GM19467 (cell line): ENCODE measurements around the gene DNMT1.

ENCODE experiments used
- ATAC-seq: cut with Tn5 transposase; IDR thresholded peaks from one replicate; pipeline ENCODE4 v1.9.1; 2021; ENCODE audit warnings: mild to moderate bottlenecking, moderate library complexity; ENCODE audit not compliant: unreplicated experiment

DNMT1 gene

DNA sequence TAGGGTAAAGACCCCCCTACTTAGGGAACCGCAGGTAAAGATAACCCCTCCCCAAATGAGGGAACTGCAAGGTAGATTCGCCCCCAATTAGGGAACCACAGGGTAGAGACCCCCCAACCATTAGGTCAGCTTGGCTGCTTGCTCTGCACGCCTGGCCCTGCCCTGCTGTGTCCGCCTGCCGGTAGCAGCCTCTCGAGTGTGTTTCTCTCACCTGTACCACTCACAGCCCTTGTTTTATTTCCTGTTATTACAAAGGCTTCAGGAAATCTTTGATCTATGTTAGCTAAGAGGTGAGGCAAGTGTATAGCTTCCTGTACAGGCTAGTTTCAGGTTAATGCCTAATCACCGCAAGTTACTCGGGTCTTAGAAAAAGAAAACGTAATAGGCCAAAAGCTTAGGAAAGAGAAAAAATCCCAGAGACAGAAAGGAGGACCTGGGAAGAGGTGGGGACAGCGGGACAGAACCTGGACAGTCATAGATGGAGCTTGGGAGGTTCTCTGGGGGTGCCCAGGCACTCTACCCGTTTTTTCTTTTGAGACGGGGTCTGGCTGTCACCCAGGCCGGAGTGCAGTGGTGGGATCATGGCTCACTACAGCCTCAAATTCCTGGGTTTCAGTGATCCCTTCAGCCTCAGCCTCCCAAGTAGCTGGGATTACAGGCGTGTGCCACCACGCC is 51.9 kb downstream of the DNMT1 start:
- ATAC-seq, result no peak

DNA sequence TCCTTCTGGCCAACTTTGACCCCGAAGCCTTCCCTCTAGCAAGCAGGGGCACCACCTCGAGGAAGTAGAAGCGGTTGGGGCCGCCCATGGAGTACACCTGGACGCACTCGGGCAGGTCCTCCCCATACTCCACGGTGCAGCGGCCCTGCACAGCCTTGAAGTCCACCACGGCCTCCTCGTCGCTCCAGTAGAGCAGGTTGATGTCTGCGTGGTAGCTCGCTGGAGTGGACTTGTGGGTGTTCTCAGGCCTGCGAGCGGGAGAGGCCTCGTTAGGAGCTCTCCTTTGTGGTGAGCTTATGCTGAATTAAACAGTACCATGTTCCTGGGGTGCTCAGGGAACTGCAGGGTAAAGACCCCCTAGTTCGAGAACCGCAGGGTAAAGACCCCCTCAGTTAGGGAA is 52.8 kb downstream of the DNMT1 start:
- ATAC-seq, result no peak

DNA sequence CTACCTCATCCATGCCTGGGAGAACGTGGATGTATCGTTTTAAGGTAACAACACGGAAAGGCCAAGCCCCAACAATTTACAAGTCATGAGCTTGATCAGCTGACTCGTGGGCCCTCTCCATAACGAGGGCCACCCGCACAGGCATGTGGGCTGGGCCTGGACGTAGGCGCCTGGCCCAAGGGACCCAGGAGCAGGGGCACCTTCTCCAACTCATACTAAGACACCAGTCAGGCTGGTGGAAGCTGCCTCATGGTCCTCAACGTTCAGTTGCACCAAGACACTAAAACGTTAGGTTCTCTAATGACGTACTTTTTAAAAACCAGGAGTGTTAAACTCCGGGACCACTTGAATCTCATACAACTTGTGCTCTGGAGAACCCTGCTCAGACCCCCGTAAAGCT is 53.3 kb downstream of the DNMT1 start:
- no peak for ATAC-seq

DNA sequence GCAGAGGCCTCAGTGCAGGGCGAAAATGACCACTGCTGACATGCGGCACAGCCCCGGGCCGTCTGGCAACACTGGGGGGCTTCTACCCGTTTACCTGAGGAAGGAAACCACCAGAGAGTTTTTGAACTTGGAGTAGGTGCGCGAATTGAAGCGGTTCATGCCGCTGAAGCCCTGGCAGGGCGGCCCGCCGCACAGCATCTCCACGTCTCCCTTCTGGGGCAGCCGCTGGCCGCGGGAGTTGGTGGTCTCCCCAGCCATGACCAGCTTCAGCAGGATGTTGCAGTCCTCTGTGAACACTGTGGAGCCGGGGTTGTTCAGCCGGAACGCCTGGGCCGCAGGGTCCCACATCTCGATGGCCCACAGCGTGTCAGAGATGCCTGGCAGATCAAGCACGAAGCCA is 54.8 kb downstream of the DNMT1 start:
- no peak for ATAC-seq

DNA sequence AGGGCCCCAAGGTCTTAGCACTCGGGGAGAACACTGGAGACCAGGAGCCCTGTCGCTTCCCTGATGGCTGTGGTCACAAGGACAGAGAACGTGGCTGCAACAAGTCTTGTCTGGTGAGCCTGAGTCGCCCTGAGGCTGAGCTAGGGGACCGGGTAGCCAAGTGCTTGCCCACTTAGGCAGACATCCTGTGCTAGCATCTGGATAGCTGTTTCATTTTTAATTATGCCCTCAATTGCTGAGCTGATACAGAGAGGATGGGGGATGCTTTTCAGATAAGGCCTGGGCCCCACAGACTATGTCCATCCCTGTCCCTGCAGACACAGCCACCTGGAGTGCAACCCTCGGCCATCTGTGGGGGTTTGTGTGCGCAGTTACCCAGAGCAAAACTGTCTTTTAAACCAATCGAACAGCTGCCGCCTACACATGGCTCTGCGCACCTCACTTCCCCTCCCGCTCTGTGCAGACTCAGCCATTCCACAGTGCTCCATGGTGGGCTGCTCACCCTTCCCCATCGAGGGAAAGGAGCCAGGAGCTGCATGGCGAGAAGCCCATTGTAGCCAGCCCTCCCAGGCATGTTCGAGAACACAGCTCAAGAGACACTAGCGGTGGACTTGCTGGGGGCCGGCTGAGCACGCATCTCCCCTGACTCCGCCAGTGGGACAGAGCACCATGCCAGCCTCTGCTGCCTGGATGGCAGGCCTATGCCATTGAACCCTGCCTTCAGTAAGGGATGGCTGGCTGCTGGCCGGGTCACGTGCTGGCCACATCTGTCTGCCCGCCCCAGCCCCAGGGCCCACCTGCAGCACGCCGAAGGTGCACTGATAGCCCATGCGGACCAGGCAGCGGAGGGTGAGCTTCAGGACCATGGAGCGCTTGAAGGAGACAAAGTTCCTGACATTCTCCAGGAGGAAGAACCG is 55.6 kb downstream of the DNMT1 start:
- no peak for ATAC-seq

DNA sequence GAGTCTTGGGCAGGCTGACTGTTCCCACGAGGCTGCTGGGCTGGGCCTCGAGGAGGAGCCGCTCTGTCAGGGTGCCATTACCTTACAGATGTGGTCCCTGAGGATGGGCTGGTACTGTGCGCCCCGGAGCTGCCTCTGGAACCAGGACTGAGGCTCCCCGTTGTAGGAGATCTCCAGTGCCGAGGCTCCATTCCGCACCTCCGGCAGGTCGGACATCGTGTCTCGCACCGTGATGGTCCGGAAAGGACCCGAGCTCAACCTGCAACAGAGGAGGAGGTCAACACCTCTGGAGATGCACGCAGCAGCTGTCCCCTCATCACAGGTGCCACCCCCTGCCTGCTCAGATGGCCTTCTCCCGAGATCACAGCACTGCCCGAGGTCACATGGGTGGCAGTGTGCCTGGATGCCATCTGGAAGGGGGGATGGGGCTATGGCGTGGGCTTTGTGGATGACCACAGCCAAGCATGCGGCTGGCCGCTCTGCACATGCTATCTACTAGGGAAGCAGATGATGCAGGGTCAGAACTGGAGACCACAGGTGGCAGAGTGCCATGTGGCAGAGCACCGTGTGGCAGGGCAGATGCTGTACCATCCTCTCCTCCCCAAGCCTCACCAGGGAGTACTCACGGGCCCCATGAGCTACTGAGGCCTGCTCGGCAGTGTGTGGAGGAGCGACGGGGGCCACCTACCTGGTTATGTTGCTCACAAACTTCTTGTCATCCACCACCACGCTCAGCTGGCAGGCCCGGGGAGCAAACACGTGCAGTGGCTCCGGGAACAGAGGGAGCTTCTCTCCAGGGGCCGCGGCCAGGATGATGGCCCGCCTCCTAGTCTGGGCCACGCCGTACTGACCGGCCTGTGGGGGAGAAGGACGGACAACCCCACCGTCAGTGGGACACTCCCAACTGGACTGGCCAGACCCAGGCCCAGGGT is 56.7 kb downstream of the DNMT1 start:
- ATAC-seq, result no peak

DNA sequence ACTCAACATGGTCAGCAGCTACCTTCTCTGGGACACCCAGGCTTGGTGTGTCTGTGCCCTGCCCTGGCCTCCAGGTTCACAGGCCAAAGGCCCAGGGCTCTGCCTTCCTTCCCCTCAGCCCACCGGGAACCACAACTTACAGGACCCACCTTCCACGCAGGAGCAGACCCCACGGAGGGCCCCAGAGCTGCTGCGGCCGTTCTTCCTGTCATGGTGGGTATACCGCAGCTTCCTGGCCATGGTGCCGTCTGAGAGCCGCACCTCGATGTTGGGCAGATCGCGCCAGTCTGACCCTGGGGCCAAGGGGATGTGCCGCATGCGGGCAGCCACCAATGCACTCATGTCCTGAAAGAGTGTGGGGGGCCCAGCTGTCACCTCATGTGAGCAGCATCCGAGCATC is 57.8 kb downstream of the DNMT1 start:
- no peak for ATAC-seq

DNA sequence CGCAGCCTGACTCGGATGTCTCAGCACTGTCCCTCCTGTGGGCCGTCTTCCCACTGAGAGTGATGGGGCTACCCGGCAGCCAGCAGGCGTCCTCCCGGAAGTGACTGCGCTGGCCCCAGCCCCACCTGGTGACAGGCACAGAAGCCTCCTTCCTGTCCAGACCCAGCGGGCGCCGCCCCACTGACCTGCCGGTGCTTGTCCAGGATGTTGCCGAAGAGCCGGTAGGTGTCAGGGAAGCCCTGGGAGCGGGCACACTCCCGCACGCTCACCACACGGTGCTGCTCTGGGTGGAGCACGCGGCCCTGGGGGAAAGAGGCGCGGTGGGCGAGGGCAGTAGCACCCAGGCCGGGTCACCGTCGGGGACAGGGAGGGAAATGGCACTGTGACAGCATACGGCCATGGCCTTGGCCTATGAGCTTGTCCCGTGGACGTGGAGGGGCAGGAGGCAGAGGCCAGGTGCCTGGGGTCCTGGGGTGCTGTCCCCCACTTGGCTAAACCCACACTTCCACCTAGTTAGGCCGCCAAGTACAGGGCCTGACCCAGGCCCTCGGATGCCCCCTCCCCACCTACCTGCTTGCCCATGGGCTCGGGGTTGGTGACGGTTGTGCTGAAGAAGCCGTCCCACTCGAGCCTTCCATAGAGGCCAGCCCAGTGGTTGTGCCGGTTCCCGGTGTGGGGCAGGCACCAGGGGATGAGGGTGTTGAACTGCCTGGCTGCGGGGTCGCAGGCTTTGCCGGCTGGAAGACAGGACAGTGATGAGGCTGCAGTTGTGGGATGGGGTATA is 59.0 kb downstream of the DNMT1 start:
- no peak for ATAC-seq

DNA sequence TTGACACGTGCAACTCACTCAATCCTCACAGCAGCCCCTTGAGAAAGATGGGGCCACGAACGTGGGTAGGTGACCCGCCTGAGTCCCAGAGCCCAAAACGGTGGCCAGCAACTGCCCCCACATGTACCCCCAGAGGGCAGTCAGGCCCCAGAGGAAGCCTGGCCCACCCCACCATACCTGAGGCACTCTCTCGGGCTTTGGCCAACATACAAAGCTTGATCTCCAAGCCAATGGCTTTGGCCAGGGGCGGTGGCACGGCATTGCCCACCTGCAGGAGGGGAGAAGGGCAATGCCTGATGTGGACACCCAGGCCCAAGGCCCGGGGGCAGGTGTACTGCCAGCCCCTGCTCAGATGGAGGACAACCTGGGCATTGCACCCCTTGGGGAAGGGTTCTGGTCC is 60.7 kb downstream of the DNMT1 start:
- no peak for ATAC-seq

DNA sequence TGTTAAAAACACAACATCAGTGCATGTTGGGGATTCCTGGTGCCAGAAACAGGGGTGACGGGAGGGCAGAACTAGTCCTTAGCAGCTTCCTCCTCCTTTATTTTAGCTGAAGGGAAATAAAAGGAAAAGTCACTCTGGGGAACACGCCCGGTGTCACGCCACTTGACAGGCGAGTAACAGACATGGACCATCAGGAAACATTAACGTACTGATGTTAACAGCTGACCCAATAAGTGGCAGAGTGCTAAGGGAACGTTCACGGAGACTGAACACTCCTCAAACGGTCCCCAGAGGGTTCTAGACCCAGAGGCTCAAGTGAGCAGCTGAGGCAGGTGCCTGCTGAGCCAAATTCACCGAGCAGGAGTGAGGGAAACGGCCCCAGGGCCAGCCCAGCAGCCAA is 61.2 kb downstream of the DNMT1 start:
- ATAC-seq, result no peak

DNA sequence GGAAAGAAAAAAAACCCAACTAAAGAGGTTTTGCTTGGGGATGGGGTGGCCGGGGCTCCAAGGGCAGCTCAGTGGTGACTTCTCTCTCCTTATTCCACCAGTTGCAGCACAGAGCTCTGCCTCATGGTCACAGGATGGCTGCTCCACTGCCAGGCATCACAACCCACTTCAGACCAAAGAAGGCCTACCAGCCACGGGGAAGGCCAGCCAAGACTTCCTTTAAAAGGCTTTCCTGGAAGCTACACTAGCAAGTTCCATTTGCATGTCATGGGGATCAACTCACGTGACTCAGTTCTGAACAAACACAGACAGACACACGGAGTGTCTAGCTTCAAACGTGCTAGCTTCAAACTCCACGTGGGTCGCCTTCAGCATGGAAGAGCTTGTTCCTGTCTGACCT is 61.8 kb downstream of the DNMT1 start:
- ATAC-seq, result no peak

DNA sequence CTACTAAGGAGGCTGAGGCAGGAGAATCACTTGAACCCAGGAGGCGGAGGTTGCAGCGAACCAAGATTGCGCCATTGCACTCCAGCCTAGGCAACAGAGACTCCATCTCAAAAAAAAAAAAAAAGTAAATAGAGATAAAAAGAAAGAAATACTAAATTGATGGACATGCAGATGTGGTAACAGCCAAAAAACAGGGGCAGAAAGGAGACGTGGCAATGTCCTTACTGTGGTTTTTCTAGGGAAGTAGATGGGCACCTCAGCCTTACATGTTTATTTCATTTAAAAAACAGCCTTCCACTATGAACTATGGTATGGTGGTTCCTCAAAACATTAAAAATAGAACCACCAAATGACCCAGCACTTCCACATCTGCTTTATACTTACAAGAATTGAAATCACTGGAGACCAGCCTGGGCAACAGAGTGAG is 68.5 kb downstream of the DNMT1 start:
- ATAC-seq, result no peak

DNA sequence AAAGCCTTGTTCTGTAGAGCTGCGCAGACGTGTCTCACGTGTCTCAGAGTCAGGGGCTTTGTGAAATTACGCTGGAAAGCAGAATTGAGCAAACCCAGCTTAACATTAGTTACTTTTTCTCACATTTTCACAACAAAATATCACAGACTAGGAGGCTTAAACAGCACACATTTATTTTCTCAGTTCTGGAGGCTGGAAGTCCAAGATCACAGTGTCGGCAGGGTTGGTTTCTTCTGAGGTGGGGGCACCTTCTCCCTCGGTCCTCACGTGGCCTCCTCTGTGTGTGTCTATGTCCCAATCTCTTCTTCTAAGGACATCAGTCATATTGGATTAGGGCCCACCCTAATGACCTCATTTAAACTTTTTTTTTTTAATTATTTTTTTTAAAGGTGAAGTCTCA is 70.3 kb downstream of the DNMT1 start:
- no peak for ATAC-seq

DNA sequence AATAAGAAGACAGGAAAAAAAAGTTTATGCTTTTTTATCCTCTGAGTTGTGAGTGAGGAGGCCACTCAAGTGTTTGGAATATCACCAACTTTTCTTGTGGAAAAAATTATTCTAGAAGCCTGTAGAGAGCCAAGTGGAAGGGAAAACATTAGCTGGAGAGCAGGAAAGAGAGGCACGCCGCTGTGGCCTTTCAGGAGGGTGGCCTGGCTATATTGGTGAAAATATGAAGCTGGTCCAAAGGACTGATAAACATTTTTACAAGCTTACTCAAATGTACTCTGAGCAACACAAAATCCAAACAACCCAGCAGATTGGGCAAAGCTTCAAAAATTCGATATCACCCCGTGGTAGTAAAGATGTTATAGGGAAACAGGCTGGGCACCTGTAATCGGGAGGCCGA is 72.7 kb downstream of the DNMT1 start:
- ATAC-seq, result no peak

DNA sequence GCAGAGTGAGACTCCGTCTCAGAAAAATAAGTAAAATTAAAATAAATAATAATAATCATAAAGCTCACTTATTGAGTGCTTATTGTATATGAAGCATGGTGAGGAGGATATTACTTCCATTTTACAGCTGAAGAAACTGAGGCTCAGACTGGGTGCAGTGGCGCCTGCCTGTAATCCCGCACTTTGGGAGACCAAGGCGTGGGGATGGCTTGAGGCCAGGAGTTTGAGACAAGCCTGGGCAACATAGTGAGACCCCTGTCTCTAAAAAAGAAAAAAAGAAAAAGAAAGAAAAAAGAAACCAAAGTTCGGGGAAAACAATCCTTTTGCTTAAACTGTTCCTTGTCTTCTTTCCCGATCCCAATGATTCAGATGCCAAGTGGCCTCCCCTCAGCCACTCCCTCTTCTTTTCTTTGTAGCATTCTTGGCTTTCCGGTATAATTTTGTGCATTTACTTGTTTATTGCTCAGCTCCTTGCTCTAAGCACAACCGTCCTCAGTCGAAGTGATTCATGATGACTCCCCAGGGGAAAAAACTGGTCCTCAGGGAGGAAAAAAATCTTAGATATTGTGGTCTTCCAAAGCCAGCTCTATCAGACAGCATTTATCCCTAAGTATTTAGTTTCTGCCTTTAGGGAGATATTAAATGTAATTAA is 74.1 kb downstream of the DNMT1 start:
- no peak for ATAC-seq

DNA sequence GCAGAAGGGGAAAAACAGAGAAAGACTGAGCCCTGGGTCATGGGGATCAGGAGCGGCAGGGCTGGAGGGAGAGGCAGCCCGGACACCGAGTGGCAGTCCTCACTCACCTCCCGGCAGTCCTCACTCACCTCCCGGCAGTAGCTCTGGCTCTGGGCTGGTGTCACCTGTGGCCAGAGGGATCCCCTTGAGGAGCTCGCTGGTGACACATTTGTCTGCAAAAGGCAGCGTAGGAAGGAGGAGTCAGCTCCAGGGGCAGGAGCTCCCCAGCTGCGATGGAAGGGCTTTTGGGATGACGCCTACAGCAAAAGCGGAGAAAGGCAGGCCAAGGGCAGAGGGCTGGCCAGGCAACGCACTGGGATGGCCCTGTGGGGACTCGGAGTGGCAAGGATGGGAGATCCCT is 75.8 kb downstream of the DNMT1 start:
- ATAC-seq, result no peak

DNA sequence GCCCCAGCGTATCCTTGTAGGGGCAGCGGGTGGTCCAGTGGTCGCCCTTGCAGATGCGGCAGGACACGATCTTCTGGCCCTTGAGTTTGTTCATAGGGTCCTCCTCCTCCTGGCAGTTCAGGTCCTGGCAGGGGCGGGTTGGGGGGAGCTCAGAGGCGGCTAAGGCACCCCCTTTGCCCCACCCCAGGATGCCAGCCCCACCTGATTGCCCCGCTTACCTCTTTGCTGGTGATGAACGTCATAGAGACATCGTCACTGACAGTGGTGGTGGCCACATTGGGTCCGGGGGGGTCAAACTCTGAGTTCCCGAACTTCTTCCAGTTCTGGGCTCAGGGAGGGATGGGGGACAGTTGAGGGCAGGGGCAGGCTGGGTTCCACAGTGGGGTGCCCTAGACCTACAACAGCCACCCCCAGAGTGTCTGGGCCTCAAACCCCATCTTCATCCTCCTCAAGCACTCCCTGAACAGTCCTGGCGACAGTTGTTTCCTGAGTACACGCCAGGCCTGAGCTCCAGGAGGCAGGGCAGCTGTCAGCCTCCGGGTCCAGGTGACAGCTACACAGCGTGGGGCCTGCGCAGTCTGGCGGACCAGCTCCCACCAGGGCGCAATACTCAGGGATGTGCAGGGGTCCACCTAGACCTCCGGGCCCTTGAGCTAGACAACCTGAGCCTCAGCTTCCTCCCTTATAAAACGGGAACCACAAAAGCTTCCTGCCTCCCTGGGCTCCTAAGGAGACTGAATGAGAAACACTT is 77.7 kb downstream of the DNMT1 start:
- ATAC-seq, result no peak

DNA sequence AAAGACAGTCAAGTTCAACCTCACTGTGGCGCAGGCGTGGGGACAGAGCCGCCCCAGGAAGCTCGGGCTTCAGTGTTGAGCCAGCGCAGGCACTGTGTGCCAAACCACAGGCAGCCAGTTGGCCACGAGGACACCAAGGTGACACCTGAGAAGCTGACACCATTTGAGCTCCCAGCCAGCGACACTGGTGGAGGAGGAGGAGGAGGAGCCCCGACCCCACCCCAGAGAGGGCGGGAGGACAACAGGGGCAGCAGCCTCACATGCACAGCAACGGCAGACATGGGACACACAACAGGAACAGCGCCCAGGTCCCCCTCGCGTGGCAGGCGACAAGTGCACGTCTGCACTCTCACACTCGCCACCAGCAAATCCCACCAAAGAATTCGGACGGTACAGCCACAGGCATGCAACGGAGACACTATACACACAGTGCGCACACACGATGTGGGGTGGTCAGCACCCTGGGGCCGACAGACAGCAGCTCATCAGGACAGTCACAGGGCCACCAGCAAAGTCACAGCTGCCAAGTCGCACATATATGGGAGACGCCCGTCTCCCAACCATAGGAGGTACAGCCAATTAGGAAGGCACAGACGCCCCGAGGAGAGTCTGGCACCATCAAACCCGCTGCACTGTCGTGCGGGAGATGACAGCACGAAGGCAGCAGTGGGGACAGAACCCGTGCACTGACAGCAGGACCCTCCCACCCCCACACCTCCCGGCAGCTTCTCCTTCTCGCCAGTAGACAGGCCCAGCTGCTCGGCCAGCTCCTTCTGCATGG is 78.5 kb downstream of the DNMT1 start:
- ATAC-seq, result no peak
